ENCODE measurements around the gene NFATC2IP. TPM values are rescaled to one million over a fixed set of nuclear protein-coding genes. Genes with fewer than 3 reads are reported as not detected.

NFATC2IP gene
- total and polyA plus RNA-seq, 2 of the 8 experiments (the other 6 are each of a cell fraction or from before 2014, with no cell fraction given): 54.4 to 71.5 TPM

DNA sequence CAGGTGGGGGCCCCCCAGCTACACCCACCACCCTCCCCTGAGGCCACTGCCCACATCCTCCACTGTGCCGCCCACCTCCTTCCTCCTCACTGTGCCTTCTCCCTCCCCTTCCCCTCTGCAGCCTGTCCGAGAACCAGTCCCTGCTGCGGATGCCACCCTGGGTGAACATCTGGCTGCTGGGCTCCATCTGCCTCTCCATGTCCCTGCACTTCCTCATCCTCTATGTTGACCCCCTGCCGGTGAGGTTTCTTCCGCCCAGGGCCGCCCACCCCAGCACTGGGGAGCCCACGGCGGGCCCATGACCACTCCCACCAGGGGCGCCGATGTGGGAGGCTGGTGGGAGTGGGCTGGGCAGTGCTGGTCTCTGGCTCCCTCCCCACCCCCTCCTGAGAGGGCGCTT is 47.8 kb upstream of the NFATC2IP start (continued):
- TF ChIP-seq, protein P1, sequence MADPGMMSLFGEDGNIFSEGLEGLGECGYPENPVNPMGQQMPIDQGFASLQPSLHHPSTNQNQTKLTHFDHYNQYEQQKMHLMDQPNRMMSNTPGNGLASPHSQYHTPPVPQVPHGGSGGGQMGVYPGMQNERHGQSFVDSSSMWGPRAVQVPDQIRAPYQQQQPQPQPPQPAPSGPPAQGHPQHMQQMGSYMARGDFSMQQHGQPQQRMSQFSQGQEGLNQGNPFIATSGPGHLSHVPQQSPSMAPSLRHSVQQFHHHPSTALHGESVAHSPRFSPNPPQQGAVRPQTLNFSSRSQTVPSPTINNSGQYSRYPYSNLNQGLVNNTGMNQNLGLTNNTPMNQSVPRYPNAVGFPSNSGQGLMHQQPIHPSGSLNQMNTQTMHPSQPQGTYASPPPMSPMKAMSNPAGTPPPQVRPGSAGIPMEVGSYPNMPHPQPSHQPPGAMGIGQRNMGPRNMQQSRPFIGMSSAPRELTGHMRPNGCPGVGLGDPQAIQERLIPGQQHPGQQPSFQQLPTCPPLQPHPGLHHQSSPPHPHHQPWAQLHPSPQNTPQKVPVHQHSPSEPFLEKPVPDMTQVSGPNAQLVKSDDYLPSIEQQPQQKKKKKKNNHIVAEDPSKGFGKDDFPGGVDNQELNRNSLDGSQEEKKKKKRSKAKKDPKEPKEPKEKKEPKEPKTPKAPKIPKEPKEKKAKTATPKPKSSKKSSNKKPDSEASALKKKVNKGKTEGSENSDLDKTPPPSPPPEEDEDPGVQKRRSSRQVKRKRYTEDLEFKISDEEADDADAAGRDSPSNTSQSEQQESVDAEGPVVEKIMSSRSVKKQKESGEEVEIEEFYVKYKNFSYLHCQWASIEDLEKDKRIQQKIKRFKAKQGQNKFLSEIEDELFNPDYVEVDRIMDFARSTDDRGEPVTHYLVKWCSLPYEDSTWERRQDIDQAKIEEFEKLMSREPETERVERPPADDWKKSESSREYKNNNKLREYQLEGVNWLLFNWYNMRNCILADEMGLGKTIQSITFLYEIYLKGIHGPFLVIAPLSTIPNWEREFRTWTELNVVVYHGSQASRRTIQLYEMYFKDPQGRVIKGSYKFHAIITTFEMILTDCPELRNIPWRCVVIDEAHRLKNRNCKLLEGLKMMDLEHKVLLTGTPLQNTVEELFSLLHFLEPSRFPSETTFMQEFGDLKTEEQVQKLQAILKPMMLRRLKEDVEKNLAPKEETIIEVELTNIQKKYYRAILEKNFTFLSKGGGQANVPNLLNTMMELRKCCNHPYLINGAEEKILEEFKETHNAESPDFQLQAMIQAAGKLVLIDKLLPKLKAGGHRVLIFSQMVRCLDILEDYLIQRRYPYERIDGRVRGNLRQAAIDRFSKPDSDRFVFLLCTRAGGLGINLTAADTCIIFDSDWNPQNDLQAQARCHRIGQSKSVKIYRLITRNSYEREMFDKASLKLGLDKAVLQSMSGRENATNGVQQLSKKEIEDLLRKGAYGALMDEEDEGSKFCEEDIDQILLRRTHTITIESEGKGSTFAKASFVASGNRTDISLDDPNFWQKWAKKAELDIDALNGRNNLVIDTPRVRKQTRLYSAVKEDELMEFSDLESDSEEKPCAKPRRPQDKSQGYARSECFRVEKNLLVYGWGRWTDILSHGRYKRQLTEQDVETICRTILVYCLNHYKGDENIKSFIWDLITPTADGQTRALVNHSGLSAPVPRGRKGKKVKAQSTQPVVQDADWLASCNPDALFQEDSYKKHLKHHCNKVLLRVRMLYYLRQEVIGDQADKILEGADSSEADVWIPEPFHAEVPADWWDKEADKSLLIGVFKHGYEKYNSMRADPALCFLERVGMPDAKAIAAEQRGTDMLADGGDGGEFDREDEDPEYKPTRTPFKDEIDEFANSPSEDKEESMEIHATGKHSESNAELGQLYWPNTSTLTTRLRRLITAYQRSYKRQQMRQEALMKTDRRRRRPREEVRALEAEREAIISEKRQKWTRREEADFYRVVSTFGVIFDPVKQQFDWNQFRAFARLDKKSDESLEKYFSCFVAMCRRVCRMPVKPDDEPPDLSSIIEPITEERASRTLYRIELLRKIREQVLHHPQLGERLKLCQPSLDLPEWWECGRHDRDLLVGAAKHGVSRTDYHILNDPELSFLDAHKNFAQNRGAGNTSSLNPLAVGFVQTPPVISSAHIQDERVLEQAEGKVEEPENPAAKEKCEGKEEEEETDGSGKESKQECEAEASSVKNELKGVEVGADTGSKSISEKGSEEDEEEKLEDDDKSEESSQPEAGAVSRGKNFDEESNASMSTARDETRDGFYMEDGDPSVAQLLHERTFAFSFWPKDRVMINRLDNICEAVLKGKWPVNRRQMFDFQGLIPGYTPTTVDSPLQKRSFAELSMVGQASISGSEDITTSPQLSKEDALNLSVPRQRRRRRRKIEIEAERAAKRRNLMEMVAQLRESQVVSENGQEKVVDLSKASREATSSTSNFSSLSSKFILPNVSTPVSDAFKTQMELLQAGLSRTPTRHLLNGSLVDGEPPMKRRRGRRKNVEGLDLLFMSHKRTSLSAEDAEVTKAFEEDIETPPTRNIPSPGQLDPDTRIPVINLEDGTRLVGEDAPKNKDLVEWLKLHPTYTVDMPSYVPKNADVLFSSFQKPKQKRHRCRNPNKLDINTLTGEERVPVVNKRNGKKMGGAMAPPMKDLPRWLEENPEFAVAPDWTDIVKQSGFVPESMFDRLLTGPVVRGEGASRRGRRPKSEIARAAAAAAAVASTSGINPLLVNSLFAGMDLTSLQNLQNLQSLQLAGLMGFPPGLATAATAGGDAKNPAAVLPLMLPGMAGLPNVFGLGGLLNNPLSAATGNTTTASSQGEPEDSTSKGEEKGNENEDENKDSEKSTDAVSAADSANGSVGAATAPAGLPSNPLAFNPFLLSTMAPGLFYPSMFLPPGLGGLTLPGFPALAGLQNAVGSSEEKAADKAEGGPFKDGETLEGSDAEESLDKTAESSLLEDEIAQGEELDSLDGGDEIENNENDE (IDR thresholded peaks at IDR 0.05; ENCODE audit: insufficient replicate concordance, low read length): no peak
- TF ChIP-seq CTBP2 (IDR thresholded peaks at IDR 0.05; ENCODE audit: borderline replicate concordance, insufficient read depth, insufficient read length, low read length) (no peak), NANOG (IDR thresholded peaks at IDR 0.05; ENCODE audit: insufficient read depth, low read depth, low read length, poor library complexity, severe bottlenecking) (no peak), CBX8 (IDR thresholded peaks at IDR 0.05; ENCODE audit: borderline replicate concordance, low read depth, low read length) (no peak), SP2 (IDR thresholded peaks at IDR 0.05; ENCODE audit: low read length) (no peak), MAFK (IDR thresholded peaks at IDR 0.05; ENCODE audit: low read depth, low read length) (no peak), SP4 (IDR thresholded peaks at IDR 0.05; ENCODE audit: low read length) (no peak), RXRA (IDR thresholded peaks at IDR 0.05; ENCODE audit: insufficient read depth, low read depth, low read length) (no peak), KDM1A (IDR thresholded peaks at IDR 0.05; ENCODE audit: borderline replicate concordance, low read length) (no peak), CREB1 (IDR thresholded peaks at IDR 0.05) (no peak), SUZ12 (IDR thresholded peaks at IDR 0.05; ENCODE audit: low read length) (no peak)
- TF ChIP-seq, protein P2, sequence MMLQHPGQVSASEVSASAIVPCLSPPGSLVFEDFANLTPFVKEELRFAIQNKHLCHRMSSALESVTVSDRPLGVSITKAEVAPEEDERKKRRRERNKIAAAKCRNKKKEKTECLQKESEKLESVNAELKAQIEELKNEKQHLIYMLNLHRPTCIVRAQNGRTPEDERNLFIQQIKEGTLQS (IDR thresholded peaks at IDR 0.05; ENCODE audit: insufficient read depth, low read depth, low read length): no peak

Measured in H1 (cell line).